HepG2 (cell line): ENCODE results near the gene COMMD1. TPM values are rescaled to one million over a fixed set of nuclear protein-coding genes. Genes with fewer than 3 reads are reported as not detected.

Experiments
- AHDC1 ChIP-seq: sonication (generic); formaldehyde crosslinking; IDR thresholded peaks from 2 replicates; pipeline ENCODE4 v1.5.1; 2020; ENCODE audit warnings: mild to moderate bottlenecking, missing genetic modification reagents, borderline replicate concordance
- ATF6 ChIP-seq: sonication (generic); formaldehyde crosslinking; conservative IDR thresholded peaks from 2 replicates; pipeline ENCODE4 v1.4.0; 2020; ENCODE audit warnings: missing genetic modification reagents
- CCAR2 ChIP-seq: fragments of 200-400 bp; formaldehyde crosslinking; optimal IDR thresholded peaks from 2 replicates; pipeline ENCODE3; 2018; ENCODE audit warnings: low read depth, mild to moderate bottlenecking, low read length, moderate library complexity
- CCDC6 ChIP-seq: sonication (generic); formaldehyde crosslinking; IDR thresholded peaks from 2 replicates; pipeline ENCODE4 v1.8.1; 2022; ENCODE audit warnings: mild to moderate bottlenecking, missing genetic modification reagents, moderate library complexity
- MIER2 ChIP-seq: IDR thresholded peaks from 2 replicates; pipeline ENCODE4 v1.6.1; 2016; ENCODE audit warnings: missing biosample characterization, missing genetic modification reagents
- THYN1 ChIP-seq: sonication (generic); formaldehyde crosslinking; IDR thresholded peaks from 2 replicates; pipeline ENCODE4 v1.8.1; 2023; ENCODE audit warnings: low read depth, mild to moderate bottlenecking, moderate library complexity, missing genetic modification reagents, borderline replicate concordance
- TRIM24 ChIP-seq: sonication (generic); formaldehyde crosslinking; IDR thresholded peaks from 2 replicates; pipeline ENCODE4 v1.8.0; 2022; ENCODE audit warnings: mild to moderate bottlenecking, missing genetic modification reagents
- USF2 ChIP-seq, 2 experiments: sonication (generic) in 1 of 2; formaldehyde crosslinking in 1 of 2; IDR thresholded peaks; 2 replicates each; pipeline versions ENCODE4 v1.5.1 to v1.6.1; 2011 to 2020; ENCODE audit warnings: borderline replicate concordance in 1 of 2, low read depth in 1 of 2, low read length in 1 of 2, mild to moderate bottlenecking in 1 of 2, missing genetic modification reagents in 1 of 2, moderate library complexity in 1 of 2
- ZNF572 ChIP-seq: sonication (generic); formaldehyde crosslinking; IDR thresholded peaks from 2 replicates; pipeline ENCODE4 v1.5.1; 2020; ENCODE audit warnings: mild to moderate bottlenecking, missing genetic modification reagents
- polyA plus RNA-seq, 8 experiments: library from polyadenylated mRNA; depleted of rRNA in 3 of 8; stranded (reverse) in 7 of 8; unstranded in 1 of 8; fragments of >200 nt; fragmentation: Illumina TruSeq in 4 of 8; extraction: Trizol in 4 of 8; gene quantifications; 2 replicates each; pipeline versions ENCODE4 v1.2.1 to v1.2.3, GENCODE V29; 2011 to 2016; ENCODE audit warnings: low read depth in 4 of 8, missing spikeins in 1 of 8, mixed read lengths in 1 of 8; ENCODE audit not compliant: insufficient read depth in 1 of 8
- total RNA-seq, 5 experiments: library from RNA; depleted of rRNA; stranded (reverse); fragments of >200 nt; fragmentation: Illumina TruSeq; extraction: Trizol; gene quantifications; 2 replicates each; pipeline ENCODE4 v1.2.3, GENCODE V29; 2016; ENCODE audit warnings: low read depth in 1 of 5
- TF ChIP-seq, protein P1 (sequence below): IDR thresholded peaks from 2 replicates; pipeline ENCODE4 v1.6.1; 2016; ENCODE audit warnings: control low read depth
- TF ChIP-seq, protein P2 (sequence below): sonication (generic); formaldehyde crosslinking; IDR thresholded peaks from 2 replicates; pipeline ENCODE4 v1.8.1; 2023; ENCODE audit warnings: missing genetic modification reagents, mild to moderate bottlenecking, borderline replicate concordance

COMMD1 gene
- total and polyA plus RNA-seq, 2 of the 13 experiments (the other 11 are each of a cell fraction or from before 2014, with no cell fraction given): 25.7 to 105 TPM

DNA sequence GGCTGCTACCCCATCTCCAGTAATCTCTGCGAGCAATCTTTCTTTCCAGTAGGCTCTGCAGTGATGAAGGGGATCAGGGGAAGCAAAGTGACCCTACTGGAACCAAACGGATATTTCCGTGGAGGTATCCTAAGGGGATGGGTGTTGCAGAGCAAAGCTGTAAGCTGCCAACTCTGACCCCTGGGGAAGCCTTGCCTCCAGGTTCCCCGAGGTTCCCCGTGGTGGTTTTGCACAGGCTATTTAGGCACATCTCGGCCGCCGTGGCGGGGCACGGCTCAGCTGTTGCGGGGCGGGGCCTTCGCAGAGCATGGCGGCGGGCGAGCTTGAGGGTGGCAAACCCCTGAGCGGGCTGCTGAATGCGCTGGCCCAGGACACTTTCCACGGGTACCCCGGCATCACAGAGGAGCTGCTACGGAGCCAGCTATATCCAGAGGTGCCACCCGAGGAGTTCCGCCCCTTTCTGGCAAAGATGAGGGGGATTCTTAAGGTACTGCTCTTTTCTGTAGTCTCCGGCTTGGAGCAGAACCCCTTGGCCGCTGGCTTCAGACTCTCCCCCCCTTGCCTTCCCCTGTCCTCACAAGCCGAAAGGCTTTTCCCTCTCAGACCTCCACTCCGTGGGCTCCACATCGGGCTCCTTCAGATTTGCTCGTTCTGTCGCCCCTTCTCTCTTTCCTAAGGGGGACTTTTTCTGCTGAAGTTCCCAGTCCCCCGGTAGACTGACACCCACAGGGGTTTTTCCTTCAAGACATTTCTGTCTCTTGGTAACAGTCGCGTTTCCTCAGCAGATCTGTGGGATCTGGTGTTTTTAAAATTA is at the start of gene COMMD1 (continued):
- TF ChIP-seq ZNF572: peak; percentile 30; the same call in 1 of the 2 replicates
- no peak for TF ChIP-seq AHDC1 (CRISPR knock-in tag)
- peak; percentile 16 for TF ChIP-seq CCAR2
- TF ChIP-seq THYN1 (CRISPR knock-in tag): no peak
- TF ChIP-seq, protein P1, sequence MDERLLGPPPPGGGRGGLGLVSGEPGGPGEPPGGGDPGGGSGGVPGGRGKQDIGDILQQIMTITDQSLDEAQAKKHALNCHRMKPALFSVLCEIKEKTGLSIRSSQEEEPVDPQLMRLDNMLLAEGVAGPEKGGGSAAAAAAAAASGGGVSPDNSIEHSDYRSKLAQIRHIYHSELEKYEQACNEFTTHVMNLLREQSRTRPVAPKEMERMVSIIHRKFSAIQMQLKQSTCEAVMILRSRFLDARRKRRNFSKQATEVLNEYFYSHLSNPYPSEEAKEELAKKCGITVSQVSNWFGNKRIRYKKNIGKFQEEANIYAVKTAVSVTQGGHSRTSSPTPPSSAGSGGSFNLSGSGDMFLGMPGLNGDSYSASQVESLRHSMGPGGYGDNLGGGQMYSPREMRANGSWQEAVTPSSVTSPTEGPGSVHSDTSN (CRISPR knock-in tag): no peak
- no peak for TF ChIP-seq USF2 (IDR thresholded peaks at IDR 0.05; ENCODE audit: low read depth, low read length)
- TF ChIP-seq USF2 (CRISPR knock-in tag; IDR thresholded peaks at IDR 0.05; ENCODE audit: borderline replicate concordance): no peak
- TF ChIP-seq MIER2 (CRISPR knock-in tag): 0 out of 2 replicates have a peak, but pooled peaks have one; percentile 58
- peak; percentile 68; the same call in 1 of the 2 replicates for TF ChIP-seq CCDC6 (CRISPR knock-in tag)
- no peak for TF ChIP-seq TRIM24 (CRISPR knock-in tag)
- TF ChIP-seq ATF6 (CRISPR knock-in tag): 0 out of 2 replicates have a peak, but pooled peaks have one; percentile 42
- TF ChIP-seq, protein P2, sequence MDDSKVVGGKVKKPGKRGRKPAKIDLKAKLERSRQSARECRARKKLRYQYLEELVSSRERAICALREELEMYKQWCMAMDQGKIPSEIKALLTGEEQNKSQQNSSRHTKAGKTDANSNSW (CRISPR knock-in tag): peak; percentile 52; the same call in 1 of the 2 replicates
